K562 (cell line): ENCODE data around the gene TK1. TPM values are rescaled to one million over a fixed set of nuclear protein-coding genes. Genes with fewer than 3 reads are reported as not detected.

ENCODE experiments used
- ATAC-seq: fragments of 200-7000 bp; cut with Tn5 transposase; 3 replicates; pipeline ENCODE4 v1.9.1; 2020; ENCODE audit warnings: moderate library complexity
- BruUV-seq: library from RNA; stranded (reverse); fragments of 400-500 nt; replicated peaks from 2 replicates; lab custom pipeline; 2021; lab: Mats Ljungman, UMichigan
- CTCF ChIA-PET: fragments of 300-600 bp; formaldehyde crosslinking; extraction: SDS; loops from one replicate; lab custom pipeline; 2021; ENCODE audit warnings: low intra/inter-chr PET ratio; lab: Yijun Ruan, JAX
- POLR2A ChIA-PET: fragments of 300-600, 350-650 bp; sonication (Branson Sonifier 250); formaldehyde crosslinking; extraction: SDS; loops from one replicate; lab custom pipeline; 2021; ENCODE audit warnings: antibody characterized with exemption, inconsistent platforms; lab: Yijun Ruan, JAX
- DNase-seq, 4 experiments: peaks; one replicate each; pipeline versions ENCODE4 v3.0.0 to v3.0.0-alpha.2; 2011 to 2018; ENCODE audit warnings: low spot score in 3 of 4, mixed read lengths in 3 of 4; ENCODE audit errors: extremely low read depth in 1 of 4
- FAIRE-seq: peaks from 2 replicates; lab custom pipeline; 2011; peaks lifted over from hg19 to GRCh38; lab: Jason Lieb, UNC
- H2AFZ ChIP-seq: 2 replicates; pipeline ENCODE4 v1.6.0; 2011; ENCODE audit warnings: low read depth, low read length, control low read depth, inconsistent platforms
- H3K27ac ChIP-seq: fragments of 200-600 bp; 3 replicates; pipeline ENCODE4 v1.8.0; 2011; ENCODE audit warnings: low read depth, mild to moderate bottlenecking, control low read depth, inconsistent platforms, low read length, moderate library complexity, mixed read lengths; ENCODE audit errors: extremely low read depth
- H3K27me3 ChIP-seq, 2 experiments: fragments of 300-600 bp in 1 of 2; 2 replicates in 1 of 2; 3 replicates in 1 of 2; pipeline versions ENCODE4 v1.6.0 to v1.8.0; 2011; ENCODE audit warnings: inconsistent platforms in 2 of 2, low read length in 2 of 2, mild to moderate bottlenecking in 1 of 2, mixed read lengths in 1 of 2, moderate library complexity in 1 of 2; ENCODE audit not compliant: control insufficient read depth in 2 of 2, insufficient read depth in 2 of 2
- H3K36me3 ChIP-seq: fragments of 300-600 bp; 3 replicates; pipeline ENCODE4 v1.8.0; 2011; ENCODE audit warnings: mild to moderate bottlenecking, low read length, inconsistent platforms; ENCODE audit not compliant: control insufficient read depth, insufficient read depth
- H3K4me1 ChIP-seq, 2 experiments: fragments of 200-600 bp in 1 of 2; replicated peaks in 1 of 2; 2 replicates in 1 of 2; 3 replicates in 1 of 2; pipeline versions ENCODE4 v1.5.1 to v1.8.0; 2011; ENCODE audit warnings: inconsistent platforms in 2 of 2, low read length in 2 of 2, mild to moderate bottlenecking in 1 of 2, mixed read lengths in 1 of 2, moderate library complexity in 1 of 2; ENCODE audit not compliant: control insufficient read depth in 2 of 2, insufficient read depth in 2 of 2
- H3K4me2 ChIP-seq: 2 replicates; pipeline ENCODE4 v1.6.1; 2011; ENCODE audit warnings: low read length, control low read depth, inconsistent platforms, mixed read lengths; ENCODE audit not compliant: insufficient read depth
- H3K4me3 ChIP-seq: fragments of 200-600 bp; sonication (generic), shearing (Covaris generic); 2 replicates; pipeline ENCODE4 v1.5.1; 2016; ENCODE audit warnings: control low read depth, inconsistent platforms
- H3K79me2 ChIP-seq: fragments of 200-600 bp; 3 replicates; pipeline ENCODE4 v1.8.0; 2011; ENCODE audit warnings: low read length, inconsistent platforms; ENCODE audit not compliant: control insufficient read depth, insufficient read depth
- H3K9ac ChIP-seq, 2 experiments: 2 replicates each; pipeline versions ENCODE4 v1.6.0 to v1.6.1; 2011; ENCODE audit warnings: low read depth in 2 of 2, low read length in 2 of 2, control low read depth in 1 of 2, inconsistent platforms in 1 of 2, mild to moderate bottlenecking in 1 of 2, mixed read lengths in 1 of 2; ENCODE audit not compliant: insufficient read depth in 1 of 2
- H3K9me1 ChIP-seq: one replicate; pipeline ENCODE4 v1.6.0; 2011; ENCODE audit warnings: inconsistent platforms, mild to moderate bottlenecking, low read length, moderate library complexity; ENCODE audit not compliant: control insufficient read depth, insufficient read depth
- H3K9me3 ChIP-seq: replicated peaks from 2 replicates; pipeline ENCODE4 v1.5.1; 2011; ENCODE audit warnings: low read depth, low read length, inconsistent platforms; ENCODE audit not compliant: control insufficient read depth, insufficient read depth
- H4K20me1 ChIP-seq: replicated peaks from 2 replicates; pipeline ENCODE4 v1.6.1; 2011; ENCODE audit warnings: low read length, inconsistent platforms, mixed read lengths; ENCODE audit not compliant: control insufficient read depth, insufficient read depth
- BACH1 ChIP-seq: fragments of 200-800 bp; sonication (Bioruptor generic); IDR thresholded peaks from 2 replicates; pipeline ENCODE4 v1.6.1; 2016; ENCODE audit warnings: missing genetic modification characterization, missing compliant biosample characterization
- CAMTA2 ChIP-seq: fragments of 250-450 bp; sonication (Bioruptor Pico); conservative IDR thresholded peaks from 2 replicates; pipeline ENCODE4 v1.5.1; 2022
- CHD2 ChIP-seq: IDR thresholded peaks from 2 replicates; pipeline ENCODE4 v1.6.1; 2011; ENCODE audit warnings: low read depth, low read length
- MBD2 ChIP-seq: sonication (generic); IDR thresholded peaks from 2 replicates; pipeline ENCODE4 v1.6.1; 2016; ENCODE audit warnings: low read depth, borderline replicate concordance
- MTA3 ChIP-seq: fragments of 450-650 bp; formaldehyde crosslinking; IDR thresholded peaks from 2 replicates; pipeline ENCODE4 v1.6.1; 2017; ENCODE audit warnings: mild to moderate bottlenecking, borderline replicate concordance
- MYNN ChIP-seq, 2 experiments: sonication (generic); formaldehyde crosslinking in 1 of 2; IDR thresholded peaks; 2 replicates each; pipeline versions ENCODE4 v1.5.0 to v1.6.1; 2016 to 2020; ENCODE audit warnings: antibody characterized with exemption in 1 of 2, missing genetic modification reagents in 1 of 2
- NR4A1 ChIP-seq, 2 experiments: fragments of 250-450 bp in 1 of 2; fragments of 450-650 bp in 1 of 2; sonication (Bioruptor Pico) in 1 of 2; IDR thresholded peaks; 2 replicates each; pipeline versions ENCODE4 v1.4.0 to v1.6.1; 2016 to 2020; ENCODE audit warnings: mild to moderate bottlenecking in 2 of 2, missing compliant biosample characterization in 1 of 2, missing genetic modification characterization in 1 of 2, moderate library complexity in 1 of 2
- POLR2A ChIP-seq: fragments of 450-650 bp; conservative IDR thresholded peaks from 2 replicates; pipeline ENCODE4 v1.6.1; 2016
- POLR2B ChIP-seq: fragments of 450-650 bp; IDR thresholded peaks from 2 replicates; pipeline ENCODE4 v1.6.1; 2018; ENCODE audit warnings: low read depth; ENCODE audit not compliant: partially characterized antibody
- POLR2G ChIP-seq: fragments of 200-400 bp; formaldehyde crosslinking; IDR thresholded peaks from 2 replicates; pipeline ENCODE4 v1.6.1; 2017; ENCODE audit warnings: low read depth, mild to moderate bottlenecking, antibody characterized with exemption, low read length, moderate library complexity
- RBM14 ChIP-seq: fragments of 200-400 bp; formaldehyde crosslinking; IDR thresholded peaks from 2 replicates; pipeline ENCODE4 v1.6.1; 2018; ENCODE audit warnings: low read depth, mild to moderate bottlenecking, low read length, moderate library complexity, borderline replicate concordance; ENCODE audit not compliant: insufficient read depth
- SUPT5H ChIP-seq: fragments of 450-650 bp; IDR thresholded peaks from 2 replicates; pipeline ENCODE4 v1.6.1; 2016
- ZEB2 ChIP-seq: fragments of 450-650 bp; IDR thresholded peaks from 2 replicates; pipeline ENCODE4 v1.6.1; 2016
- WGBS: fragments of 100-300 bp; shearing (Covaris generic); methylation state at CpG from one replicate; pipeline ENCODE4 v1.1.6; 2016; ENCODE audit warnings: low coverage, mixed read lengths; ENCODE audit not compliant: insufficient coverage; ENCODE audit errors: missing lambda C conversion rate; 5-methylcytosine and 5-hydroxymethylcytosine counted together
- in situ Hi-C: fragments of 300-500 bp; cut with MboI; formaldehyde crosslinking; loops from 4 replicates; pipeline ENCODE4 v1.15.0; 2018; ENCODE audit warnings: inconsistent platforms, mixed read lengths
- intact Hi-C: fragments of 100-400 bp; cut with micrococcal nuclease; formaldehyde crosslinking; loops from 2 replicates; pipeline ENCODE4 v1.14.2; 2022
- polyA plus RNA-seq, 8 experiments: library from polyadenylated mRNA; depleted of rRNA in 4 of 8; stranded (reverse) in 5 of 8; unstranded in 3 of 8; fragments of >200 nt; fragmentation: Nextera tagmentation in 2 of 8; fragmentation: Illumina TruSeq in 1 of 8; extraction: Ambion mirVana in 2 of 8; extraction: Trizol in 1 of 8; gene quantifications; 2 replicates each; pipeline versions ENCODE4 v1.2.1 to v1.2.3, GENCODE V29; 2011 to 2014; ENCODE audit warnings: inconsistent platforms in 1 of 8, missing spikeins in 1 of 8
- total RNA-seq, 7 experiments: library from RNA; depleted of rRNA in 6 of 7; stranded (reverse); fragments of >200 nt in 6 of 7; fragmentation: Illumina TruSeq in 2 of 7; extraction: Trizol in 2 of 7; gene quantifications; 2 replicates each; pipeline versions ENCODE4 v1.2.1 to v1.2.3, GENCODE V29; 2011 to 2021; ENCODE audit warnings: low replicate concordance in 1 of 7
- TF ChIP-seq, protein P1 (sequence below), 2 experiments: IDR thresholded peaks in 1 of 2; conservative IDR thresholded peaks in 1 of 2; 2 replicates each; pipeline ENCODE4 v1.6.1; 2016; ENCODE audit warnings: low read depth in 2 of 2, mild to moderate bottlenecking in 1 of 2, missing compliant biosample characterization in 1 of 2, missing genetic modification characterization in 1 of 2, moderate library complexity in 1 of 2

The TK1 gene
- total and polyA plus RNA-seq, 9 of the 15 experiments (the other 6 are each of a cell fraction or from before 2014, with no cell fraction given), result 8.4 to 280 (median 103) TPM

GRCh38 chr17:78225088-78225865, 38.4 kb upstream of the TK1 start:
- H4K20me1 ChIP-seq, result 0 out of 2 replicates have a peak, but pooled peaks cover 2% of the 10 kb centered on the region
- no peak overlapping the region for H2AFZ ChIP-seq
- no peaks in the 10 kb centered on the region for H3K9me1 ChIP-seq
- WGBS, result 88% methylated on average over 14 of the region's 16 CpGs
- H3K27ac ChIP-seq, result no peak overlapping the region
- no TSS peak for BruUV-seq
- intact Hi-C loops (no loop called here), in situ Hi-C loops (no loop called here)
- ChIA-PET POLR2A (interaction anchor here (0.6 to 4.3 kb wide), 11 partner anchors 11 to 808 kb away, joined by 3 to 30 read pairs (median 3); partner anchors contain the start of gene BIRC5), CTCF (no interaction called here)
- no peaks in the 10 kb centered on the region for H3K27me3 ChIP-seq
- H3K9ac ChIP-seq, result no peak overlapping the region
- ATAC-seq (peak; percentile 16; the same call in 2 of the 3 replicates), DNase-seq (no peak), FAIRE-seq (no peak)
- TF ChIP-seq MYNN (IDR thresholded peaks at IDR 0.05), result peak; percentile 6
- no peak for TF ChIP-seq MYNN (CRISPR knock-in tag; IDR thresholded peaks at IDR 0.05)
- TF ChIP-seq ZEB2, result no peak
- TF ChIP-seq BACH1, result no peak
- peak; percentile 7; the same call in 1 of the 2 replicates for TF ChIP-seq MBD2
- peak; percentile 57 for TF ChIP-seq POLR2B
- TF ChIP-seq CAMTA2 (CRISPR knock-in tag), result 0 out of 2 replicates have a peak, but pooled peaks have one; percentile 25
- TF ChIP-seq, protein P1, sequence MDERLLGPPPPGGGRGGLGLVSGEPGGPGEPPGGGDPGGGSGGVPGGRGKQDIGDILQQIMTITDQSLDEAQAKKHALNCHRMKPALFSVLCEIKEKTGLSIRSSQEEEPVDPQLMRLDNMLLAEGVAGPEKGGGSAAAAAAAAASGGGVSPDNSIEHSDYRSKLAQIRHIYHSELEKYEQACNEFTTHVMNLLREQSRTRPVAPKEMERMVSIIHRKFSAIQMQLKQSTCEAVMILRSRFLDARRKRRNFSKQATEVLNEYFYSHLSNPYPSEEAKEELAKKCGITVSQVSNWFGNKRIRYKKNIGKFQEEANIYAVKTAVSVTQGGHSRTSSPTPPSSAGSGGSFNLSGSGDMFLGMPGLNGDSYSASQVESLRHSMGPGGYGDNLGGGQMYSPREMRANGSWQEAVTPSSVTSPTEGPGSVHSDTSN (CRISPR knock-in tag; IDR thresholded peaks at IDR 0.05; ENCODE audit: low read depth), result no peak
- TF ChIP-seq, protein P1 (tag; conservative IDR thresholded peaks at IDR 0.05; ENCODE audit: low read depth), result no peak
- no peak for TF ChIP-seq RBM14
- TF ChIP-seq MTA3, result peak; percentile 16; the same call in 1 of the 2 replicates
- peak; percentile 74 for TF ChIP-seq SUPT5H
- TF ChIP-seq POLR2A, result 0 out of 2 replicates have a peak, but pooled peaks have one; percentile 65
- TF ChIP-seq CHD2, result 0 out of 2 replicates have a peak, but pooled peaks have one; percentile 15
- TF ChIP-seq POLR2G, result peak; percentile 48
- TF ChIP-seq NR4A1 (CRISPR knock-in tag; IDR thresholded peaks at IDR 0.05), result no peak
- TF ChIP-seq NR4A1 (tag; IDR thresholded peaks at IDR 0.05), result no peak
- no peaks in the 10 kb centered on the region for H3K9me3 ChIP-seq
- no peak overlapping the region for H3K4me3 ChIP-seq
- peaks cover 0 to 12% of the 10 kb centered on the region in 2 experiments; a peak in 3 of 5 replicates for H3K4me1 ChIP-seq
- no peak overlapping the region for H3K4me2 ChIP-seq
- H3K36me3 ChIP-seq, result peaks cover 50% of the 10 kb centered on the region; the same call in 2 of the 3 replicates
- no peaks in the 10 kb centered on the region for H3K79me2 ChIP-seq
